Common myeloid progenitor, CD34-positive (primary cell): ENCODE results near the gene ASPM.
"Not testable (repeated sequence)": the region's sequence is repeated elsewhere in the genome, so short reads cannot be mapped to it uniquely, and the experiment has no call there.

ENCODE experiments used
- CTCF ChIA-PET: fragments of 350-600 bp; sonication (Branson Sonifier 250); formaldehyde crosslinking; loops from one replicate; lab custom pipeline; 2021; ENCODE audit warnings: antibody characterized with exemption; lab: Charles Lee
- POLR2A ChIA-PET: fragments of 350-600 bp; sonication (Branson Sonifier 250); formaldehyde crosslinking; loops from one replicate; lab custom pipeline; 2021; ENCODE audit warnings: antibody characterized with exemption; lab: Charles Lee
- DNase-seq, 3 donors: peaks; one replicate each; pipeline versions ENCODE4 v3.0.0 to v3.0.0-alpha.2; 2013
- H3K27ac ChIP-seq, 2 experiments: 1 replicate in 1 of 2; 2 replicates in 1 of 2; pipeline ENCODE4 v1.7.0; 2013; ENCODE audit warnings: inconsistent platforms in 2 of 2, low read length in 2 of 2, mild to moderate bottlenecking in 2 of 2, low read depth in 1 of 2, moderate library complexity in 1 of 2; ENCODE audit not compliant: severe bottlenecking in 2 of 2, insufficient read depth in 1 of 2, poor library complexity in 1 of 2
- H3K27me3 ChIP-seq, 5 experiments: replicated peaks in 2 of 5; 1 replicate in 3 of 5; 2 replicates in 2 of 5; pipeline versions ENCODE4 v1.6.1 to v1.7.0; 2013; ENCODE audit warnings: low read length in 4 of 5, mild to moderate bottlenecking in 2 of 5, moderate library complexity in 2 of 5, inconsistent platforms in 1 of 5; ENCODE audit not compliant: insufficient read depth in 5 of 5, control insufficient read depth in 4 of 5
- H3K36me3 ChIP-seq, 4 experiments: 1 replicate in 2 of 4; 2 replicates in 2 of 4; pipeline versions ENCODE4 v1.6.1 to v1.7.0; 2013; ENCODE audit warnings: low read length in 3 of 4, control low read depth in 1 of 4, mild to moderate bottlenecking in 1 of 4; ENCODE audit not compliant: control insufficient read depth in 4 of 4, insufficient read depth in 4 of 4
- H3K4me1 ChIP-seq, 4 experiments: 1 replicate in 3 of 4; 2 replicates in 1 of 4; pipeline versions ENCODE4 v1.6.1 to v1.7.1; 2013; ENCODE audit warnings: low read length in 3 of 4, mild to moderate bottlenecking in 3 of 4, control low read depth in 1 of 4, inconsistent platforms in 1 of 4, moderate library complexity in 1 of 4; ENCODE audit not compliant: control insufficient read depth in 4 of 4, insufficient read depth in 4 of 4; ENCODE audit errors: control extremely low read depth in 1 of 4
- H3K4me3 ChIP-seq, 7 experiments: 1 replicate in 4 of 7; 2 replicates in 3 of 7; pipeline versions ENCODE4 v1.5.1 to v1.7.0; 2013; ENCODE audit warnings: mild to moderate bottlenecking in 7 of 7, low read length in 6 of 7, moderate library complexity in 6 of 7, inconsistent platforms in 2 of 7, low read depth in 2 of 7, control low read depth in 1 of 7; ENCODE audit not compliant: insufficient read depth in 4 of 7, control insufficient read depth in 1 of 7; ENCODE audit errors: extremely low read depth in 1 of 7
- H3K9me3 ChIP-seq, 5 experiments: 1 replicate in 4 of 5; 2 replicates in 1 of 5; pipeline versions ENCODE4 v1.6.1 to v1.7.1; 2013; ENCODE audit warnings: low read length in 4 of 5, mild to moderate bottlenecking in 2 of 5, inconsistent platforms in 1 of 5, low read depth in 1 of 5, moderate library complexity in 1 of 5; ENCODE audit not compliant: control insufficient read depth in 4 of 5, insufficient read depth in 2 of 5; ENCODE audit errors: control extremely low read depth in 1 of 5
- WGBS: methylation state at CpG from one replicate; pipeline ENCODE4 v1.1.5; 2013; ENCODE audit not compliant: insufficient coverage; 5-methylcytosine and 5-hydroxymethylcytosine counted together

ASPM gene

DNA sequence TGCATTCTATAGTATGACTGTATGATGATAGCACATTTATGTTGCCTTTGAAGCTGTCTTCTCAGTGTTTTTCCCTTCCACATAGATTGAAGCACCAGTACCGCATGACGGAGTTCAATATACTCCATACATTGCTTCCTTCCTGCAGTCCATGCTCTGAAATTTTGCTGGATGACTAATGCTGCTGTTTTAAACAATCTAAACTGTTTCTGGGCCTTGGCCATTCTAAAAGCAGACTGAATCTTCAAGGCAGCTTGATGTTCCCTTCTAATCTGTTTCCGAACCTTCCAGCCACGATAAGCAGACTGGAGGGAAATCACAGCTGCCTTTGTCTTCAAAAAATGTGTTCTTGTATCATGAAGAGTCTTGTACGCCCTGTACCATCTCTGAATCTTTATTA, 43.2 kb downstream of the ASPM start:
- WGBS: 100% methylated on average over 3 of the region's 5 CpGs
- ChIA-PET CTCF (interaction anchor here (2.0 kb wide), 1 partner anchor 11 kb away, joined by 5 read pairs; no protein-coding TSS in a partner anchor), POLR2A (interaction anchor here (0.6 kb wide), 1 partner anchor 215 kb away, joined by 3 read pairs; no protein-coding TSS in a partner anchor)
- peaks cover 0 to 7% (median 0%) of the 10 kb centered on the region in 5 experiments for H3K9me3 ChIP-seq
- H3K27me3 ChIP-seq: no peaks in the 10 kb centered on the region
- no peak overlapping the region for H3K27ac ChIP-seq
- no peak overlapping the region for H3K4me3 ChIP-seq
- no peaks in the 10 kb centered on the region for H3K4me1 ChIP-seq
- no peak for DNase-seq
- H3K36me3 ChIP-seq: peaks cover 2 to 35% (median 25%) of the 10 kb centered on the region in 4 experiments

- WGBS: 100% methylated on average over 2 of the region's 3 CpGs
- Histone ChIP-seq H3K9me3 (peaks cover 0 to 7% (median 0%) of the 10 kb centered on the region in 5 experiments), H3K36me3 (peaks cover 2 to 29% (median 17%) of the 10 kb centered on the region in 4 experiments), H3K27me3 (no peaks in the 10 kb centered on the region), H3K27ac (no peak overlapping the region), H3K4me1 (no peaks in the 10 kb centered on the region), H3K4me3 (no peak overlapping the region)
- POLR2A ChIA-PET: no interaction called here
- CTCF ChIA-PET: no interaction called here
- no peak for DNase-seq
Observed at GRCh38 chr1:197101978-197102377, 44.5 kb downstream of the ASPM start.

- Histone ChIP-seq H3K9me3 (peaks cover 0 to 7% (median 0%) of the 10 kb centered on the region in 5 experiments), H3K4me3 (no peak overlapping the region), H3K4me1 (no peaks in the 10 kb centered on the region), H3K27ac (no peak overlapping the region), H3K27me3 (no peaks in the 10 kb centered on the region), H3K36me3 (peaks cover 2 to 25% (median 13%) of the 10 kb centered on the region in 4 experiments)
- ChIA-PET CTCF (interaction anchor here (1.7 kb wide), 1 partner anchor 16 kb away, joined by 4 read pairs; no protein-coding TSS in a partner anchor), POLR2A (no interaction called here)
- 96% methylated on average over 3 of the region's 3 CpGs for WGBS
- DNase-seq: no peak
Observed at GRCh38 chr1:197100677-197101076, 45.8 kb downstream of the ASPM start.

DNA sequence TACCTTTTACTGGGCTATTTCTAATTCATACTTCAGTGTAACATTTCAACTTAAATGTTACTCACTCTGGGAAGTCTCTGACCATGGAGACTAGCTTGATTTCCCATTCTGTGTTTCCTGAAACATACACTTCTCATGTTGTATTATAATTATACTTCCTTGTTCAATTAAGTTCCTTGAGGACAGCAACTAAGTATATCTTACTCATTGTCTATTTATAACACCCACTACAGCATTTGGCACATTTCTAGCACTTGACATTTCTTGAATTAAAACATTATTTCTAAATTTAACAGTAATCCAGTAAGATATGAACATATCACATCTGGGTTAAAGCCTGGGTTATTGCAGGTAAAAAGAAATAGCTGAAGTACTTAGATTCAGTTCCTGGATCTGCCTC, 47.0 kb downstream of the ASPM start:
- no peaks in the 10 kb centered on the region for H3K4me1 ChIP-seq
- CTCF ChIA-PET: interaction anchor here (1.7 kb wide), 1 partner anchor 17 kb away, joined by 4 read pairs; no protein-coding TSS in a partner anchor
- no peak for DNase-seq
- peaks cover 0 to 7% (median 0%) of the 10 kb centered on the region in 5 experiments for H3K9me3 ChIP-seq
- no peak overlapping the region for H3K4me3 ChIP-seq
- POLR2A ChIA-PET: no interaction called here
- H3K27ac ChIP-seq: no peak overlapping the region
- no peaks in the 10 kb centered on the region for H3K27me3 ChIP-seq
- H3K36me3 ChIP-seq: peaks cover 2 to 19% (median 12%) of the 10 kb centered on the region in 4 experiments

- H3K4me3 ChIP-seq, POLR2A ChIA-PET, H3K27me3 ChIP-seq, H3K4me1 ChIP-seq, H3K9me3 ChIP-seq, CTCF ChIA-PET: not testable (repeated sequence)
- H3K36me3 ChIP-seq: peaks cover 0 to 26% (median 13%) of the 10 kb centered on the region in 4 experiments
- 90% methylated on average over 2 of the region's 2 CpGs for WGBS
- peak overlapping the region in 1 of 2 experiments; percentile 29 for H3K27ac ChIP-seq
- peak in 1 of 3 donors; percentile 22 for DNase-seq
Observed at GRCh38 chr1:197096971-197097370, 49.5 kb downstream of the ASPM start.

DNA sequence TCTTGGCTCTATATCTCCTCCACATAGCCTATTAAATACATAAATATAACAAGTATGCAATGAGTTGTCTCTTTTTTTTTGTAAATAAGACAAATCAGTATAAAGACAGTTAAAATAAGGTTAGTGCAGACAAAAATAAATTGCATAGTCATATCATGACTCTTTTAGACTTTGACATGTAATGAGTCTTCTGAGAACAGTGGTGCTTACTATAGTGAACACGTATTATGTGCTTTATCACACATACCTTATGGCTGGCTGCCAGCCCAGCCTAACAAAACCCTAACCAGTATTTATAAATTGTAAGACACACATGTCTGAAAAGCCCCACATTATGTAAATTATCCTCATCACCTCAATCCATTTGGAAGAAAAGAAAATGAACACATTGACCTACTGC, 50.3 kb downstream of the ASPM start:
- Histone ChIP-seq H3K4me1 (no peaks in the 10 kb centered on the region), H3K27me3 (no peaks in the 10 kb centered on the region), H3K27ac (peak overlapping the region in 1 of 2 experiments; percentile 29), H3K9me3 (no peaks in the 10 kb centered on the region), H3K36me3 (peaks cover 0 to 33% (median 14%) of the 10 kb centered on the region in 4 experiments), H3K4me3 (no peak overlapping the region)
- CTCF ChIA-PET: no interaction called here
- POLR2A ChIA-PET: no interaction called here
- no CpG with 5 or more reads among the region's 1 CpG for WGBS
- DNase-seq: peak in 2 of 3 donors; percentile 6 to 47

DNA sequence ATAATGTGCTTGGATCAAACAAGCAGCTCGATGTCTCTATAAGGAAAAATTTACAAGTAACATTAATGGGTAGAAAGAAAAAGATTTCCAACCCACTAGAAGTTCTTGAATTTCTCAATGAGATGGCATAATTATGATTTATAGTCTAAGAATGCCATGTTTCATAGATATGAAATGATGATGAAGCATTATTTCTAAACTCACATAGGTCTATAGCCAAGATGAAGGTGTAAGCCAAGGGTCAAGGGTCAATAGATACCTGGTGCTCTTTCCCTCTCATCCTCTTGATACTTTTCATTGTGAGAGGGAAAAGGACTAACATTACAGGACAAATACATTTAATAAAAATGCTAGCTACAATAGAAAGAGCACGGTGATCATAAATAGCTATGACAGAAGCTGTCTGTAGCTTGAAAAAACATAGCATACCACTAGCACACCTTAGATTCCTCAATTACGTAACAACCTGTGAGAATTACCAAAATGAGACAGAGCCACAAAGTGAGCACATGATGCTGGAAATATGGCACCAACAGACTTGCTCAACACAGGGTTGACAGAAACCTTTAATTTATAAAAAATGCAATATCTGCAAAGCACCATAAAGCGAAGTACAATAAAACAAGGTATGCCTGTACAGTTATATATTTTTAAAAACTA, 53.1 kb downstream of the ASPM start:
- POLR2A ChIA-PET: no interaction called here
- Histone ChIP-seq H3K27me3 (no peaks in the 10 kb centered on the region), H3K4me1 (no peaks in the 10 kb centered on the region), H3K4me3 (no peak overlapping the region), H3K27ac (no peak overlapping the region), H3K9me3 (no peaks in the 10 kb centered on the region), H3K36me3 (peaks cover 6 to 53% (median 20%) of the 10 kb centered on the region in 4 experiments)
- DNase-seq: no peak
- CTCF ChIA-PET: interaction anchor here (0.9 to 1.5 kb wide), 2 partner anchors 10 to 86 kb away, joined by 3 to 5 read pairs; no protein-coding TSS in a partner anchor
- WGBS: no CpG with 5 or more reads among the region's 4 CpGs
